WI38 (cell line): ENCODE results near the gene YAF2.
"Not testable (repeated sequence)": the region's sequence is repeated elsewhere in the genome, so short reads cannot be mapped to it uniquely, and the experiment has no call there.

Source experiments
- H3K4me3 ChIP-seq: 2 replicates; pipeline ENCODE4 v1.5.1; 2011; ENCODE audit warnings: low read depth, mild to moderate bottlenecking, control low read depth, low read length
- TF ChIP-seq, protein P1 (sequence below): IDR thresholded peaks from 2 replicates; pipeline ENCODE4 v1.5.1; 2012; ENCODE audit warnings: low read depth, mild to moderate bottlenecking, control low read depth, low read length

The YAF2 gene

DNA sequence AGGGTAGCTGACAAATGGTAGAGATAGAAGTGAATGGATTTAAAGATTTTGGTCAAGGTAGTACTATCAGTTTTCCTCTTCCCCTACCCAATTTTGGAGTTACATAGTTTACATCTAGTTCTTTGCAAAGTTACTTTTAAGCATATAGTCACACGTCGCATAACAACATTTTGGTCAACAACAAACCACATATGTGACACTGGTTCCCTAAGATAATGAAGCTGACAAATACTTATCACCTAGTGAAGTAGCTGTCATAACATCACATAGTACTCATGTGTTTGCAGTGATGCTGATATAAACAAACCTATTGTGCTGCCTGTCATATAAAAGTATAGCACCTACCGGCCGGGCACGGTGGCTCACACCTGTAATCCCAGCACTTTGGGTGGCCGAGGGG, 45.4 kb downstream of the YAF2 start:
- TF ChIP-seq, protein P1, sequence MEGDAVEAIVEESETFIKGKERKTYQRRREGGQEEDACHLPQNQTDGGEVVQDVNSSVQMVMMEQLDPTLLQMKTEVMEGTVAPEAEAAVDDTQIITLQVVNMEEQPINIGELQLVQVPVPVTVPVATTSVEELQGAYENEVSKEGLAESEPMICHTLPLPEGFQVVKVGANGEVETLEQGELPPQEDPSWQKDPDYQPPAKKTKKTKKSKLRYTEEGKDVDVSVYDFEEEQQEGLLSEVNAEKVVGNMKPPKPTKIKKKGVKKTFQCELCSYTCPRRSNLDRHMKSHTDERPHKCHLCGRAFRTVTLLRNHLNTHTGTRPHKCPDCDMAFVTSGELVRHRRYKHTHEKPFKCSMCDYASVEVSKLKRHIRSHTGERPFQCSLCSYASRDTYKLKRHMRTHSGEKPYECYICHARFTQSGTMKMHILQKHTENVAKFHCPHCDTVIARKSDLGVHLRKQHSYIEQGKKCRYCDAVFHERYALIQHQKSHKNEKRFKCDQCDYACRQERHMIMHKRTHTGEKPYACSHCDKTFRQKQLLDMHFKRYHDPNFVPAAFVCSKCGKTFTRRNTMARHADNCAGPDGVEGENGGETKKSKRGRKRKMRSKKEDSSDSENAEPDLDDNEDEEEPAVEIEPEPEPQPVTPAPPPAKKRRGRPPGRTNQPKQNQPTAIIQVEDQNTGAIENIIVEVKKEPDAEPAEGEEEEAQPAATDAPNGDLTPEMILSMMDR, result no peak
- H3K4me3 ChIP-seq, result no peak overlapping the region

DNA sequence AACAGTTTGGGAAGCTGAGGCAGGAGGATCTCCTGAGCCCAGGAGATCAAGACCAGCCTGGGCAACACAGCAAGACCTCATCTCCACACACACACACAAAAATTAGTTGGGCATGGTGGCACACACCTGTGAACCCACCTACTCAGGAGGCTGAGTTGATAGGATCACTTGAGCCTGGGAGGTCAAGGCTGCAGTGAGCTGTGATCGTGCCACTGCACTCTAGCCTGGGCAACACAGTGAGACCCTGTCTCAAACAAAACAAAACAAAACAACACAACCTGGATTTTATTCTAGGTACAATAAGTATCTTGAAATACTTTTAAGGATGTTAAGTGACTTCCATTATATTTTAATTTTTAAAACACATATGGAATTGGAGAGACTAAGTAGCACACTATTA, 45.8 kb downstream of the YAF2 start:
- TF ChIP-seq, protein P1, result no peak
- H3K4me3 ChIP-seq, result no peak overlapping the region

DNA sequence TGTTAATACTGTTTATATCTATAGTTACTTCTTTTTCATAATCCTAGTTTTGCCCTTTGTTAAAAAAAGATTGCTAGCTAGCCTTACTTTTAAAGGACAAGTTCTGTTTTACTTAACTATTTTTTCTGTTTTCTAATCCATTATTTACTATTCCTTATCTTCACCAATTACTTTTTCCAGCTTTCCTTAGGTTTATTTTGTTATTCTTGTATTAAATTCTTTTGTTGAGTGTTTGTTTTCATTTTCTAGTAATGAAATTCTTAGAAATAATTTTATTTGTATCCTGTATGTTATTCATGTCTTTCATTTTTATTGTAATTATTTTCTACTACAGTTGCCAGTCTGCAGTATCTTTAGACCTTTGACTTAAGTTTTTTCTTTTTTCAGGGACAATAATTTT, 47.7 kb downstream of the YAF2 start:
- TF ChIP-seq, protein P1, result no peak
- no peak overlapping the region for H3K4me3 ChIP-seq

DNA sequence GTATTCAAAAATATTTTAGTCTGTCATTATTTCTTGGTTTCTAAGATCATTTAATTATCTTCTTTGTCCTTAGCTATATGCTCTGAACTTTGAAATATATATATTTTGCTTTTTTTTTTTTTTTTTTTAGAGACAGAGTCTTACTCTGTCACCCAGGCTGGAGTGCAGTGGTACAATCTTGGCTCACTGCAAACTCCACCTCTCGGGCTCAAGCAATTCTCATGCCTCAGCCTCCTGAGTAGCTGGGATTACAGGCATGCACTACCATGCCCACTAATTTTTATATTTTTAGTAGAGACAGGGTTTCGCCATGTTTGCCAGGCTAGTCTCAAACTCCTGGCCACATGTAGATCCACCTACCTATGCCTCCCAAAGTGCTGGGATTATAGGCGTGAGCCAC, 49.8 kb downstream of the YAF2 start:
- H3K4me3 ChIP-seq, result not testable (repeated sequence)

GRCh38 chr12:42187799-42188198, 50.2 kb downstream of the YAF2 start:
- H3K4me3 ChIP-seq, result no peak overlapping the region

GRCh38 chr12:42186793-42187192, 51.3 kb downstream of the YAF2 start:
- H3K4me3 ChIP-seq, result no peak overlapping the region
- TF ChIP-seq, protein P1, result no peak

More at GRCh38 chr12:42187799-42188198, 50.2 kb downstream of the YAF2 start:
- TF ChIP-seq, protein P1, result no peak

- no peak overlapping the region for H3K4me3 ChIP-seq
- TF ChIP-seq, protein P1, result no peak
These were observed 55.7 kb downstream of the YAF2 start for GRCh38 chr12:42182394-42182793.

- TF ChIP-seq, protein P1, result no peak
- no peak overlapping the region for H3K4me3 ChIP-seq
These were observed 57.0 kb downstream of the YAF2 start for GRCh38 chr12:42180990-42181596.
